CD4-positive, alpha-beta T cell (primary cell): ENCODE results near the gene NDUFC1. TPM values are rescaled to one million over a fixed set of nuclear protein-coding genes. Genes with fewer than 3 reads are reported as not detected.
"Not testable (repeated sequence)": the region's sequence is repeated elsewhere in the genome, so short reads cannot be mapped to it uniquely, and the experiment has no call there.

ENCODE experiments used
- ATAC-seq: fragments of 200-7000 bp; cut with Tn5 transposase; one replicate; pipeline ENCODE4 v1.10.0; 2022; ENCODE audit warnings: mild to moderate bottlenecking; ENCODE audit not compliant: poor library complexity
- CTCF ChIA-PET: fragments of 350-600 bp; sonication (Branson Sonifier 250); formaldehyde crosslinking; loops from one replicate; lab custom pipeline; 2021; ENCODE audit warnings: antibody characterized with exemption, inconsistent platforms; lab: Charles Lee
- POLR2A ChIA-PET: fragments of 350-600 bp; sonication (Branson Sonifier 250); formaldehyde crosslinking; loops from one replicate; lab custom pipeline; 2021; ENCODE audit warnings: antibody characterized with exemption, inconsistent platforms; lab: Charles Lee
- DNase-seq, 14 experiments: peaks; one replicate each; pipeline ENCODE4 v3.0.0-alpha.2; 2013 to 2020; ENCODE audit warnings: mixed read lengths in 2 of 14
- H3K27ac ChIP-seq, 2 donors: one replicate each; pipeline versions ENCODE4 v1.5.1 to v1.7.0; 2013; ENCODE audit warnings: low read length in 2 of 2, low read depth in 1 of 2, mild to moderate bottlenecking in 1 of 2
- H3K27me3 ChIP-seq, 2 experiments: 1 replicate in 1 of 2; 2 replicates in 1 of 2; pipeline versions ENCODE4 v1.6.1 to v1.7.0; 2013; ENCODE audit warnings: low read length in 2 of 2, control low read depth in 1 of 2, mild to moderate bottlenecking in 1 of 2, moderate library complexity in 1 of 2; ENCODE audit not compliant: insufficient read depth in 2 of 2, control insufficient read depth in 1 of 2
- H3K36me3 ChIP-seq: one replicate; pipeline ENCODE4 v1.6.1; 2013; ENCODE audit warnings: low read length, control low read depth; ENCODE audit not compliant: insufficient read depth
- H3K4me1 ChIP-seq: one replicate; pipeline ENCODE4 v1.6.1; 2013; ENCODE audit warnings: low read length, control low read depth; ENCODE audit not compliant: insufficient read depth
- H3K4me3 ChIP-seq: one replicate; pipeline ENCODE4 v1.5.1; 2013; ENCODE audit warnings: mild to moderate bottlenecking, low read length, moderate library complexity
- H3K9me3 ChIP-seq, 2 experiments: 1 replicate in 1 of 2; 2 replicates in 1 of 2; pipeline versions ENCODE4 v1.6.1 to v1.7.0; 2013; ENCODE audit warnings: low read length in 2 of 2, mild to moderate bottlenecking in 2 of 2, control low read depth in 1 of 2, moderate library complexity in 1 of 2; ENCODE audit not compliant: control insufficient read depth in 1 of 2, insufficient read depth in 1 of 2
- H3K27ac Mint-ChIP-seq: one replicate; pipeline ENCODE4 v1.8.0; 2020; ENCODE audit warnings: mixed read lengths
- H3K27me3 Mint-ChIP-seq: one replicate; pipeline ENCODE4 v1.8.0; 2021; ENCODE audit warnings: mixed read lengths
- H3K36me3 Mint-ChIP-seq: one replicate; pipeline ENCODE4 v1.8.0; 2021; ENCODE audit warnings: low read depth, mixed read lengths
- H3K4me1 Mint-ChIP-seq: one replicate; pipeline ENCODE4 v1.8.0; 2021; ENCODE audit warnings: low read depth, mixed read lengths
- H3K4me3 Mint-ChIP-seq: one replicate; pipeline ENCODE4 v1.8.0; 2020; ENCODE audit warnings: mild to moderate bottlenecking, mixed read lengths
- H3K9me3 Mint-ChIP-seq: one replicate; pipeline ENCODE4 v1.8.0; 2020; ENCODE audit warnings: mixed read lengths
- intact Hi-C, 2 experiments: fragments of 100-400 bp; cut with DNase I in 1 of 2; cut with micrococcal nuclease in 1 of 2; formaldehyde crosslinking; loops; one replicate each; pipeline versions ENCODE4 v1.15.1 to v1.9.0; 2023 to 2025; cut with DNase I, micrococcal nuclease
- total RNA-seq, 174 experiments: library from RNA in 2 of 174; stranded (reverse) in 2 of 174; gene quantifications; one replicate each; pipeline ENCODE4 v1.2.3 and lab custom pipeline; 2021 to 2026
- TF ChIP-seq, protein P1 (sequence below): fragments of 200-600 bp; IDR thresholded peaks from one replicate; pipeline ENCODE4 v1.8.0; 2022; ENCODE audit warnings: antibody characterized with exemption, mild to moderate bottlenecking

The NDUFC1 gene
- total RNA-seq, 2 experiments from 2014 or later, result 23.3 to 26.4 TPM

DNA sequence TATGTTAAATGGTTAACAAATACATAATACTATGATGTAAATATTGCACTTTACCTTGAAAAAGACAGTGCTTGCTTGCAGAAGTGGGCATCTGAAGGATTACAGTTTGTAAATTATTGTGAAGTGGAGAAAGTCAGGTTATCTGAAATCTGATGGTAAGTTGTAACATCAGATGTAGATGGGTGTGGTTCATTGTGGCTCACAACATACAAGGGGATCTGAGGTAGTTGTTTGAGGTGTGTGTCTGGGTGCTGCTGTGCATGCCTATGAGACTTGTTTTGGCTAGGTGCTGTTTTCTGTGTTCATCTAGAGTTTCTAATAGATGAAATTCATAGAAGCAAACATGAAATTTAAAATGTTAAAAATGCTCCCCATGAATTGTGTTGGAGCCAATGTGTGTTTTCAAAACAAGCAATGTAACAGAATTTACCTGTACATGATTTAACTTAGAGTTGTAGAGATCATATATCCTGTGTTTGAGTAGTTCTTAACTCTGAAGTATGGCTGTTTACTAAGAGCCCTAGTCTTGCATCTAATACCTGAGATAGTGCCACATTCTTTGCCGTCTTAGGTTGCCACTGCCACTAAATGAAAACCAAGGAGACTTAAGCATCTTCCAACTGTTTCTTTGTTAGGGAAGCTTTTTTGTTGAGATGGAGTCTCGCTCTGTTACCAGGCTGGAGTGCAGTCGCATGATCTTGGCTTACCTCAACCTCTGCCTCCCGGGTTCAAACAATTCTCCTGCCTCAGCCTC is 11.9 kb upstream of the NDUFC1 start:
- peaks cover 77% of the 10 kb centered on the region for H3K4me1 Mint-ChIP-seq
- peak overlapping the region; percentile 69 for H3K4me3 Mint-ChIP-seq
- H3K27ac ChIP-seq, result peak overlapping the region in 1 of 2 donors; percentile 10
- no peaks in the 10 kb centered on the region for H3K36me3 ChIP-seq
- ChIA-PET POLR2A (interaction anchor here (1.4 to 2.1 kb wide), 3 partner anchors 13 to 232 kb away, joined by 4 to 21 read pairs (median 7); partner anchors contain the start of genes NAA15 and NDUFC1), CTCF (interaction anchor here (1.2 to 3.7 kb wide), 2 partner anchors 12 to 139 kb away, joined by 3 to 14 read pairs; partner anchors contain the start of genes NAA15 and NDUFC1)
- no peaks in the 10 kb centered on the region for H3K27me3 ChIP-seq
- H3K36me3 Mint-ChIP-seq, result peaks cover 14% of the 10 kb centered on the region
- H3K9me3 ChIP-seq, result no peaks in the 10 kb centered on the region
- ATAC-seq, result peak; percentile 96
- intact Hi-C loops, result loop anchor here in 1 of 2 experiments (1.0 kb wide), 1 partner anchor 11 kb away; no protein-coding TSS in a partner anchor
- no peak overlapping the region for H3K4me3 ChIP-seq
- TF ChIP-seq, protein P1, sequence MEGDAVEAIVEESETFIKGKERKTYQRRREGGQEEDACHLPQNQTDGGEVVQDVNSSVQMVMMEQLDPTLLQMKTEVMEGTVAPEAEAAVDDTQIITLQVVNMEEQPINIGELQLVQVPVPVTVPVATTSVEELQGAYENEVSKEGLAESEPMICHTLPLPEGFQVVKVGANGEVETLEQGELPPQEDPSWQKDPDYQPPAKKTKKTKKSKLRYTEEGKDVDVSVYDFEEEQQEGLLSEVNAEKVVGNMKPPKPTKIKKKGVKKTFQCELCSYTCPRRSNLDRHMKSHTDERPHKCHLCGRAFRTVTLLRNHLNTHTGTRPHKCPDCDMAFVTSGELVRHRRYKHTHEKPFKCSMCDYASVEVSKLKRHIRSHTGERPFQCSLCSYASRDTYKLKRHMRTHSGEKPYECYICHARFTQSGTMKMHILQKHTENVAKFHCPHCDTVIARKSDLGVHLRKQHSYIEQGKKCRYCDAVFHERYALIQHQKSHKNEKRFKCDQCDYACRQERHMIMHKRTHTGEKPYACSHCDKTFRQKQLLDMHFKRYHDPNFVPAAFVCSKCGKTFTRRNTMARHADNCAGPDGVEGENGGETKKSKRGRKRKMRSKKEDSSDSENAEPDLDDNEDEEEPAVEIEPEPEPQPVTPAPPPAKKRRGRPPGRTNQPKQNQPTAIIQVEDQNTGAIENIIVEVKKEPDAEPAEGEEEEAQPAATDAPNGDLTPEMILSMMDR, result no peak
- peak overlapping the region; percentile 92 for H3K27ac Mint-ChIP-seq
- no peaks in the 10 kb centered on the region for H3K27me3 Mint-ChIP-seq
- DNase-seq, result peak in 5 of 14 experiments; percentile 15 to 58 (median 45)
- H3K9me3 Mint-ChIP-seq, result no peaks in the 10 kb centered on the region
- H3K4me1 ChIP-seq, result peaks cover 47% of the 10 kb centered on the region

DNA sequence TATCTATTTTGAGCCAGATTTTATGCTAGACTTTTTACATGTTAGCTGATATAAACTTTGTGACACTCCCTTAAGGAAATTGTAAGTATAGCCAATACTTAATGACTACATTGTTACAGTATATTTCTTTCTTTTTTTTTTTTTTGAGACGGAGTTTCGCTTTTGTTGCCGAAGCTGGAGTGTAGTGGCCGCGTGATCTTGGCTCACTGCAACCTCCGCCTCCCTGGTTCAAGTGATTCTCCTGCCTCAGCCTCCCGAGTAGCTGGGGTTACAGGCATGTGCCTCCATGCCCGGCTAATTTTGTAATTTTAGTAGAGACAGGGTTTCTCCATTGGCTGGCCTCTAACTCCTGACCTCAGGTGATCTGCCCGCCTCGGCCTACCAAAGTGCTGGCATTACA is 11.1 kb upstream of the NDUFC1 start:
- H3K27me3 Mint-ChIP-seq, H3K36me3 ChIP-seq, H3K27me3 ChIP-seq, H3K4me3 ChIP-seq, H3K9me3 Mint-ChIP-seq, intact Hi-C loops, DNase-seq, ATAC-seq, H3K9me3 ChIP-seq, H3K27ac ChIP-seq: not testable (repeated sequence)
- peaks cover 47% of the 10 kb centered on the region for H3K4me1 ChIP-seq
- CTCF ChIA-PET, result interaction anchor here (3.7 kb wide), 1 partner anchor 12 kb away, joined by 14 read pairs; the partner anchor contains the start of genes NAA15 and NDUFC1
- Mint-ChIP-seq H3K36me3 (peaks cover 14% of the 10 kb centered on the region), H3K4me3 (peak overlapping the region; percentile 69), H3K4me1 (peaks cover 77% of the 10 kb centered on the region), H3K27ac (peak overlapping the region; percentile 92)
- POLR2A ChIA-PET, result interaction anchor here (1.9 kb wide), 1 partner anchor 136 kb away, joined by 8 read pairs; the partner anchor contains the start of gene ELF2

- POLR2A ChIA-PET, result interaction anchor here (1.3 to 2.9 kb wide), 4 partner anchors 11 to 229 kb away, joined by 4 to 27 read pairs (median 8); partner anchors contain the start of genes ELF2, NAA15 and NDUFC1
- Mint-ChIP-seq H3K36me3 (peaks cover 20% of the 10 kb centered on the region), H3K9me3 (no peaks in the 10 kb centered on the region), H3K4me3 (peak overlapping the region; percentile 69), H3K4me1 (peaks cover 78% of the 10 kb centered on the region), H3K27me3 (no peaks in the 10 kb centered on the region), H3K27ac (peak overlapping the region; percentile 92)
- Histone ChIP-seq H3K27ac (no peak overlapping the region), H3K27me3 (no peaks in the 10 kb centered on the region), H3K4me3 (no peak overlapping the region), H3K9me3 (no peaks in the 10 kb centered on the region), H3K4me1 (peaks cover 47% of the 10 kb centered on the region), H3K36me3 (peaks cover 2% of the 10 kb centered on the region)
- TF ChIP-seq, protein P1, result no peak
- CTCF ChIA-PET, result interaction anchor here (1.5 to 3.7 kb wide), 4 partner anchors 11 to 140 kb away, joined by 3 to 15 read pairs (median 10); partner anchors contain the start of genes NAA15 and NDUFC1
- ATAC-seq (no peak), DNase-seq (no peak)
- intact Hi-C loops, result no loop called here
Measured at GRCh38 chr4:139312552-139313332, 10.5 kb upstream of the NDUFC1 start.
